Activated naive CD4-positive, alpha-beta T cell treated with anti-CD3 and anti-CD28 coated beads, Interleukin-2, amount 50 U/mL, for 72 hours (primary cell): ENCODE results near the gene GYPE. TPM values are rescaled to one million over a fixed set of nuclear protein-coding genes. Genes with fewer than 3 reads are reported as not detected.
"Not testable (repeated sequence)": the region's sequence is repeated elsewhere in the genome, so short reads cannot be mapped to it uniquely, and the experiment has no call there.

Source experiments
- ATAC-seq, 2 donors: fragments of 150-1000 bp; cut with Tn5 transposase; 2 replicates each; pipeline ENCODE4 v1.10.0; 2021; ENCODE audit warnings: mild to moderate bottlenecking in 2 of 2, moderate library complexity in 2 of 2
- DNase-seq, 2 donors: peaks; one replicate each; pipeline ENCODE4 v3.0.0; 2021 to 2022; ENCODE audit warnings: low spot score in 2 of 2
- H3K27ac Mint-ChIP-seq, 2 donors: one replicate each; pipeline ENCODE4 v1.8.0; 2022; ENCODE audit warnings: mild to moderate bottlenecking in 2 of 2, mixed read lengths in 2 of 2
- H3K36me3 Mint-ChIP-seq, 2 donors: one replicate each; pipeline ENCODE4 v1.8.0; 2022; ENCODE audit warnings: mixed read lengths in 2 of 2
- H3K9me3 Mint-ChIP-seq, 2 donors: one replicate each; pipeline ENCODE4 v1.8.0; 2022; ENCODE audit warnings: mixed read lengths in 2 of 2
- total RNA-seq, 2 donors: library from RNA; stranded (reverse); gene quantifications; one replicate each; pipeline ENCODE4 v1.2.3, GENCODE V29; 2022

The GYPE gene
- total RNA-seq, 2 donors from 2014 or later: 0.29 TPM; not detected in 1

GRCh38 chr4:143834196-143834595 is 71.2 kb downstream of the GYPE start:
- not testable (repeated sequence) for H3K9me3 Mint-ChIP-seq, DNase-seq, ATAC-seq, H3K27ac Mint-ChIP-seq
- H3K36me3 Mint-ChIP-seq: peaks cover 8 to 13% of the 10 kb centered on the region in 2 donors

- not testable (repeated sequence) for ATAC-seq, H3K9me3 Mint-ChIP-seq, DNase-seq, H3K27ac Mint-ChIP-seq
- peaks cover 8 to 13% of the 10 kb centered on the region in 2 donors for H3K36me3 Mint-ChIP-seq
These were observed 71.7 kb downstream of the GYPE start for GRCh38 chr4:143833676-143834075.

- DNase-seq, ATAC-seq, H3K27ac Mint-ChIP-seq: not testable (repeated sequence)
- Mint-ChIP-seq H3K36me3 (peaks cover 12 to 13% of the 10 kb centered on the region in 2 donors), H3K9me3 (peaks cover 6 to 13% of the 10 kb centered on the region in 2 donors)
These were observed 74.8 kb downstream of the GYPE start for GRCh38 chr4:143830576-143830975.

- not testable (repeated sequence) for H3K27ac Mint-ChIP-seq, ATAC-seq, DNase-seq
- H3K9me3 Mint-ChIP-seq: peaks cover 6 to 13% of the 10 kb centered on the region in 2 donors
- peaks cover 12 to 13% of the 10 kb centered on the region in 2 donors for H3K36me3 Mint-ChIP-seq
These were observed 76.1 kb downstream of the GYPE start for GRCh38 chr4:143829239-143829620.

Other genes with a start within 250 kb of the GYPE start
- gene FREM3, start 204.9 kb downstream of the GYPE start, total RNA-seq: not detected
- gene GYPB, start 113.8 kb upstream of the GYPE start, total RNA-seq: not detected
- gene GYPA, start 235.2 kb upstream of the GYPE start, total RNA-seq: not detected